Gastrocnemius medialis (tissue), 4 donors: Measurements from ENCODE around the gene LYRM2.

Experiments used
- POLR2A ChIP-seq, 2 donors: fragments of 450-650 bp; IDR thresholded peaks; one replicate each; pipeline ENCODE4 v1.6.1; 2017; ENCODE audit warnings: antibody characterized with exemption in 2 of 2, mild to moderate bottlenecking in 2 of 2, moderate library complexity in 2 of 2
- TF ChIP-seq, protein P1 (sequence below), 5 experiments: fragments of 450-650 bp in 3 of 5; fragments of 200-600 bp in 2 of 5; sonication (generic) in 2 of 5; IDR thresholded peaks in 4 of 5; conservative IDR thresholded peaks in 1 of 5; 1 replicate in 4 of 5; 2 replicates in 1 of 5; pipeline ENCODE4 v1.5.1; 2016 to 2019; ENCODE audit warnings: antibody characterized with exemption in 5 of 5, mild to moderate bottlenecking in 3 of 5, moderate library complexity in 3 of 5

GRCh38 chr6:89599727-89600126 is 38.8 kb downstream of the LYRM2 start:
- TF ChIP-seq, protein P1, sequence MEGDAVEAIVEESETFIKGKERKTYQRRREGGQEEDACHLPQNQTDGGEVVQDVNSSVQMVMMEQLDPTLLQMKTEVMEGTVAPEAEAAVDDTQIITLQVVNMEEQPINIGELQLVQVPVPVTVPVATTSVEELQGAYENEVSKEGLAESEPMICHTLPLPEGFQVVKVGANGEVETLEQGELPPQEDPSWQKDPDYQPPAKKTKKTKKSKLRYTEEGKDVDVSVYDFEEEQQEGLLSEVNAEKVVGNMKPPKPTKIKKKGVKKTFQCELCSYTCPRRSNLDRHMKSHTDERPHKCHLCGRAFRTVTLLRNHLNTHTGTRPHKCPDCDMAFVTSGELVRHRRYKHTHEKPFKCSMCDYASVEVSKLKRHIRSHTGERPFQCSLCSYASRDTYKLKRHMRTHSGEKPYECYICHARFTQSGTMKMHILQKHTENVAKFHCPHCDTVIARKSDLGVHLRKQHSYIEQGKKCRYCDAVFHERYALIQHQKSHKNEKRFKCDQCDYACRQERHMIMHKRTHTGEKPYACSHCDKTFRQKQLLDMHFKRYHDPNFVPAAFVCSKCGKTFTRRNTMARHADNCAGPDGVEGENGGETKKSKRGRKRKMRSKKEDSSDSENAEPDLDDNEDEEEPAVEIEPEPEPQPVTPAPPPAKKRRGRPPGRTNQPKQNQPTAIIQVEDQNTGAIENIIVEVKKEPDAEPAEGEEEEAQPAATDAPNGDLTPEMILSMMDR (IDR thresholded peaks at IDR 0.05 in 4 of 5, conservative IDR thresholded peaks at IDR 0.05 in 1 of 5): no peak
- TF ChIP-seq POLR2A (IDR thresholded peaks at IDR 0.05): no peak
